Tibial nerve (tissue), 3 donors: ENCODE data around the gene GPC5.

Source experiments
- EP300 ChIP-seq, 2 donors: sonication (generic); formaldehyde crosslinking; IDR thresholded peaks; one replicate each; pipeline ENCODE4 v1.6.1; 2017; ENCODE audit warnings: antibody characterized with exemption in 2 of 2, mild to moderate bottlenecking in 1 of 2
- POLR2A ChIP-seq, 2 donors: fragments of 450-650 bp; IDR thresholded peaks; one replicate each; pipeline ENCODE4 v1.6.1; 2017; ENCODE audit warnings: antibody characterized with exemption in 2 of 2, mild to moderate bottlenecking in 2 of 2, moderate library complexity in 2 of 2

DNA sequence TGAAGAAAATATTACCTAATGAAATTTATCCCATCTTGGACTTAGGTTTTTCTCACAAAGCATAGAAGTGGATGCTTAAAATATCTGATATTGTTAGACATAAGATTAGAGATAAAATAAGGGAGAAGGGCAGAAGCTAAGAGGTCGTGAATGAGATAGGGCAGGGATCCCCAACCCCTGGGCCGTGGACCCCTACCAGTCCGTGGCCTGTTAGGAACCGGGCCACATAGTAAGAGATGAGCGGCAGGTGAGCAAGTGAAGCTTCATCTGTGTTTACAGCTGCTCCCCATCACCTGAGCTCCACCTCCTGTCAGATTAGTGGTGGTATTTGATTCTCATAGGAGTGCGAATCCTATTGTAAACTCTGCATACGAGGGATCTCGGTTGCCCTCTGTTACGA is 202.9 kb downstream of the GPC5 start:
- TF ChIP-seq POLR2A (IDR thresholded peaks at IDR 0.05) = no peak
- no peak for TF ChIP-seq EP300 (IDR thresholded peaks at IDR 0.05)
